Neural progenitor cell (in vitro differentiated cells): ENCODE data around the gene COG6. TPM values are rescaled to one million over a fixed set of nuclear protein-coding genes. Genes with fewer than 3 reads are reported as not detected.

ENCODE experiments used
- DNase-seq: peaks from one replicate; pipeline ENCODE4 v3.0.0-alpha.2; 2016; ENCODE audit warnings: low spot score
- H2AFZ ChIP-seq: fragments of 200-600 bp; sonication (generic); replicated peaks from 2 replicates; pipeline ENCODE4 v1.6.1; 2016; ENCODE audit warnings: antibody characterized with exemption
- H3F3A ChIP-seq: fragments of 200-600 bp; sonication (generic); 2 replicates; pipeline ENCODE4 v1.6.1; 2016; ENCODE audit warnings: antibody characterized with exemption, low read depth
- H3K27ac ChIP-seq: fragments of 200-600 bp; sonication (generic); 2 replicates; pipeline ENCODE4 v1.5.1; 2016; ENCODE audit warnings: mild to moderate bottlenecking
- H3K27me3 ChIP-seq: fragments of 200-600 bp; sonication (generic); 2 replicates; pipeline ENCODE4 v1.6.1; 2016; ENCODE audit warnings: mild to moderate bottlenecking, moderate library complexity
- H3K36me3 ChIP-seq: fragments of 200-600 bp; sonication (generic); 2 replicates; pipeline ENCODE4 v1.5.1; 2016
- H3K4me1 ChIP-seq: fragments of 200-600 bp; sonication (generic); 2 replicates; pipeline ENCODE4 v1.6.1; 2016; ENCODE audit warnings: mixed run types
- H3K4me2 ChIP-seq: fragments of 200-600 bp; sonication (generic); 2 replicates; pipeline ENCODE4 v1.6.1; 2016
- H3K4me3 ChIP-seq: fragments of 200-600 bp; sonication (generic); 2 replicates; pipeline ENCODE4 v1.5.1; 2016
- H3K79me2 ChIP-seq: fragments of 200-600 bp; sonication (generic); 2 replicates; pipeline ENCODE4 v1.6.1; 2016; ENCODE audit warnings: low read depth
- H3K9ac ChIP-seq: fragments of 200-600 bp; sonication (generic); 2 replicates; pipeline ENCODE4 v1.6.1; 2016
- H3K9me3 ChIP-seq: fragments of 200-600 bp; sonication (generic); 2 replicates; pipeline ENCODE4 v1.5.1; 2016; ENCODE audit warnings: low read depth
- H4K20me1 ChIP-seq: fragments of 200-600 bp; sonication (generic); 2 replicates; pipeline ENCODE4 v1.6.1; 2016; ENCODE audit warnings: low read depth
- H3K27ac Mint-ChIP-seq: 3 replicates; pipeline ENCODE4 v1.8.0; 2021; ENCODE audit warnings: mixed read lengths
- H3K27me3 Mint-ChIP-seq: 2 replicates; pipeline ENCODE4 v1.8.0; 2022; ENCODE audit warnings: low read depth, mild to moderate bottlenecking, inconsistent platforms, moderate library complexity, mixed read lengths; ENCODE audit not compliant: insufficient read depth
- H3K36me3 Mint-ChIP-seq: 3 replicates; pipeline ENCODE4 v1.8.0; 2021; ENCODE audit warnings: mixed read lengths
- H3K4me1 Mint-ChIP-seq: 3 replicates; pipeline ENCODE4 v1.8.0; 2021; ENCODE audit warnings: mixed read lengths
- H3K4me3 Mint-ChIP-seq: 3 replicates; pipeline ENCODE4 v1.8.0; 2021; ENCODE audit warnings: mild to moderate bottlenecking, moderate library complexity, mixed read lengths
- H3K9me3 Mint-ChIP-seq: 3 replicates; pipeline ENCODE4 v1.8.0; 2020; ENCODE audit warnings: mixed read lengths
- CTCF ChIP-seq: fragments of 200-600 bp; sonication (generic); IDR thresholded peaks from 2 replicates; pipeline ENCODE4 v1.5.1; 2017; ENCODE audit warnings: antibody characterized with exemption, mild to moderate bottlenecking
- EZH2 ChIP-seq: fragments of 200-600 bp; sonication (generic); IDR thresholded peaks from 2 replicates; pipeline ENCODE4 v1.6.1; 2017; ENCODE audit warnings: antibody characterized with exemption, mild to moderate bottlenecking, moderate library complexity
- EZH2phosphoT487 ChIP-seq: fragments of 200-600 bp; sonication (generic); IDR thresholded peaks from 2 replicates; pipeline ENCODE4 v1.6.1; 2017; ENCODE audit warnings: antibody characterized with exemption
- total RNA-seq: library from RNA; depleted of rRNA; stranded (reverse); fragments of >200 nt; gene quantifications from 2 replicates; pipeline ENCODE4 v1.2.3, GENCODE V29; 2015; ENCODE audit warnings: low replicate concordance

The COG6 gene
- total RNA-seq, 1 donor from 2014 or later, result 33.1 TPM

- H3K27ac Mint-ChIP-seq, result peak overlapping the region; percentile 14
- peaks cover 8% of the 10 kb centered on the region for H3F3A ChIP-seq
- H3K4me1 ChIP-seq, result peaks cover 18% of the 10 kb centered on the region
- no peaks in the 10 kb centered on the region for H3K79me2 ChIP-seq
- H3K4me3 ChIP-seq, result no peak overlapping the region
- H3K9ac ChIP-seq, result no peak overlapping the region
- H3K4me3 Mint-ChIP-seq, result peak overlapping the region; percentile 41
- peak overlapping the region; percentile 45 for H3K4me2 ChIP-seq
- H3K4me1 Mint-ChIP-seq, result peaks cover 24% of the 10 kb centered on the region
- peaks cover 7% of the 10 kb centered on the region for H3K9me3 Mint-ChIP-seq
- H3K27me3 ChIP-seq, result no peaks in the 10 kb centered on the region
- DNase-seq, result peak; percentile 61
- peaks cover 3% of the 10 kb centered on the region for H3K36me3 Mint-ChIP-seq
- no peak overlapping the region for H3K27ac ChIP-seq
- H3K9me3 ChIP-seq, result no peaks in the 10 kb centered on the region
- H3K27me3 Mint-ChIP-seq, result peaks cover 6% of the 10 kb centered on the region
- H2AFZ ChIP-seq, result no peak overlapping the region
- no peaks in the 10 kb centered on the region for H4K20me1 ChIP-seq
- no peak for TF ChIP-seq CTCF
- no peak for TF ChIP-seq EZH2phosphoT487
- no peak for TF ChIP-seq EZH2
- H3K36me3 ChIP-seq, result no peaks in the 10 kb centered on the region
These were observed 130.6 kb downstream of the COG6 start for GRCh38 chr13:39786091-39786490.

- no peaks in the 10 kb centered on the region for H3K36me3 ChIP-seq
- peaks cover 7% of the 10 kb centered on the region for H3K9me3 Mint-ChIP-seq
- no peaks in the 10 kb centered on the region for H4K20me1 ChIP-seq
- no peak overlapping the region for H2AFZ ChIP-seq
- no peak overlapping the region for H3K27ac Mint-ChIP-seq
- TF ChIP-seq EZH2phosphoT487 (no peak), CTCF (no peak), EZH2 (no peak)
- H3K9ac ChIP-seq, result no peak overlapping the region
- H3K27ac ChIP-seq, result no peak overlapping the region
- peaks cover 21% of the 10 kb centered on the region for H3K4me1 Mint-ChIP-seq
- no peaks in the 10 kb centered on the region for H3K27me3 ChIP-seq
- no peak overlapping the region for H3K4me3 ChIP-seq
- H3F3A ChIP-seq, result peaks cover 8% of the 10 kb centered on the region
- H3K9me3 ChIP-seq, result no peaks in the 10 kb centered on the region
- peak; percentile 62 for DNase-seq
- H3K4me3 Mint-ChIP-seq, result no peak overlapping the region
- H3K4me2 ChIP-seq, result peak overlapping the region; percentile 35
- H3K4me1 ChIP-seq, result peaks cover 18% of the 10 kb centered on the region
- peaks cover 3% of the 10 kb centered on the region for H3K36me3 Mint-ChIP-seq
- peaks cover 6% of the 10 kb centered on the region for H3K27me3 Mint-ChIP-seq
- no peaks in the 10 kb centered on the region for H3K79me2 ChIP-seq
These were observed 131.6 kb downstream of the COG6 start for GRCh38 chr13:39787086-39787487.

- peaks cover 6% of the 10 kb centered on the region for H3K27me3 Mint-ChIP-seq
- Histone ChIP-seq H3K9ac (no peak overlapping the region), H2AFZ (no peak overlapping the region), H3K9me3 (no peaks in the 10 kb centered on the region), H3K36me3 (no peaks in the 10 kb centered on the region), H3K4me3 (no peak overlapping the region), H4K20me1 (no peaks in the 10 kb centered on the region), H3K4me2 (no peak overlapping the region), H3K79me2 (no peaks in the 10 kb centered on the region), H3K27ac (no peak overlapping the region), H3K4me1 (peaks cover 18% of the 10 kb centered on the region), H3F3A (peaks cover 8% of the 10 kb centered on the region), H3K27me3 (no peaks in the 10 kb centered on the region)
- H3K9me3 Mint-ChIP-seq, result peaks cover 7% of the 10 kb centered on the region
- peaks cover 3% of the 10 kb centered on the region for H3K36me3 Mint-ChIP-seq
- H3K4me1 Mint-ChIP-seq, result peaks cover 21% of the 10 kb centered on the region
- no peak overlapping the region for H3K4me3 Mint-ChIP-seq
- no peak overlapping the region for H3K27ac Mint-ChIP-seq
- TF ChIP-seq EZH2 (no peak), EZH2phosphoT487 (no peak), CTCF (no peak)
- no peak for DNase-seq
These were observed 132.6 kb downstream of the COG6 start for GRCh38 chr13:39788102-39788501.
